ENCODE data around the gene MYPN.
A peak's percentile ranks its signal among the peaks of the same experiment; 100 is the strongest.

MYPN gene

GRCh38 chr10:68218786-68219185 is 109.5 kb downstream of the MYPN start:
- Histone ChIP-seq H3K27me3 (ENCODE audit: control insufficient read depth in 2 of 2, insufficient read depth in 2 of 2, low read length in 2 of 2) (no peaks in the 10 kb centered on the region), H3K9ac (ENCODE audit: low read depth in 1 of 2, low read length in 2 of 2) (no peak overlapping the region), H3K27ac (ENCODE audit: low read depth in 2 of 2, low read length in 2 of 2) (peak overlapping the region in 1 of 2 donors; percentile 21), H3K4me1 (ENCODE audit: control insufficient read depth in 2 of 2, insufficient read depth in 2 of 2, low read length in 2 of 2) (peaks cover 2 to 9% of the 10 kb centered on the region in 2 donors), H3K9me3 (ENCODE audit: control insufficient read depth in 2 of 2, low read length in 2 of 2) (no peaks in the 10 kb centered on the region), H3K4me3 (ENCODE audit: low read length in 2 of 2) (peak overlapping the region in 1 of 2 donors; percentile 10), H3K36me3 (ENCODE audit: control insufficient read depth in 2 of 2, insufficient read depth in 2 of 2, low read length in 2 of 2) (no peaks in the 10 kb centered on the region)

- Histone ChIP-seq H3K27me3 (ENCODE audit: control insufficient read depth in 2 of 2, insufficient read depth in 2 of 2, low read length in 2 of 2) (no peaks in the 10 kb centered on the region), H3K4me3 (ENCODE audit: low read length in 2 of 2) (no peak overlapping the region), H3K9me3 (ENCODE audit: control insufficient read depth in 2 of 2, low read length in 2 of 2) (no peaks in the 10 kb centered on the region), H3K4me1 (ENCODE audit: control insufficient read depth in 2 of 2, insufficient read depth in 2 of 2, low read length in 2 of 2) (peaks cover 2 to 9% of the 10 kb centered on the region in 2 donors), H3K36me3 (ENCODE audit: control insufficient read depth in 2 of 2, insufficient read depth in 2 of 2, low read length in 2 of 2) (no peaks in the 10 kb centered on the region), H3K27ac (ENCODE audit: low read depth in 2 of 2, low read length in 2 of 2) (no peak overlapping the region), H3K9ac (ENCODE audit: low read depth in 1 of 2, low read length in 2 of 2) (no peak overlapping the region)
Measured at GRCh38 chr10:68221196-68221595, 111.9 kb downstream of the MYPN start.

GRCh38 chr10:68222391-68222790 is 113.1 kb downstream of the MYPN start:
- no peaks in the 10 kb centered on the region for H3K36me3 ChIP-seq (ENCODE audit: control insufficient read depth in 2 of 2, insufficient read depth in 2 of 2, low read length in 2 of 2)
- no peak overlapping the region for H3K27ac ChIP-seq (ENCODE audit: low read depth in 2 of 2, low read length in 2 of 2)
- no peak overlapping the region for H3K9ac ChIP-seq (ENCODE audit: low read depth in 1 of 2, low read length in 2 of 2)
- H3K9me3 ChIP-seq (ENCODE audit: control insufficient read depth in 2 of 2, low read length in 2 of 2) = no peaks in the 10 kb centered on the region
- H3K4me1 ChIP-seq (ENCODE audit: control insufficient read depth in 2 of 2, insufficient read depth in 2 of 2, low read length in 2 of 2) = peaks cover 2 to 9% of the 10 kb centered on the region in 2 donors
- no peak overlapping the region for H3K4me3 ChIP-seq (ENCODE audit: low read length in 2 of 2)
- no peaks in the 10 kb centered on the region for H3K27me3 ChIP-seq (ENCODE audit: control insufficient read depth in 2 of 2, insufficient read depth in 2 of 2, low read length in 2 of 2)

GRCh38 chr10:68223535-68224165 is 114.4 kb downstream of the MYPN start:
- H3K9ac ChIP-seq (ENCODE audit: low read depth in 1 of 2, low read length in 2 of 2) = no peak overlapping the region
- H3K4me3 ChIP-seq (ENCODE audit: low read length in 2 of 2) = no peak overlapping the region
- no peak overlapping the region for H3K27ac ChIP-seq (ENCODE audit: low read depth in 2 of 2, low read length in 2 of 2)
- H3K9me3 ChIP-seq (ENCODE audit: control insufficient read depth in 2 of 2, low read length in 2 of 2) = no peaks in the 10 kb centered on the region
- H3K4me1 ChIP-seq (ENCODE audit: control insufficient read depth in 2 of 2, insufficient read depth in 2 of 2, low read length in 2 of 2) = peaks cover 2 to 8% of the 10 kb centered on the region in 2 donors
- H3K36me3 ChIP-seq (ENCODE audit: control insufficient read depth in 2 of 2, insufficient read depth in 2 of 2, low read length in 2 of 2) = no peaks in the 10 kb centered on the region
- peaks cover 0 to 3% of the 10 kb centered on the region in 2 donors for H3K27me3 ChIP-seq (ENCODE audit: control insufficient read depth in 2 of 2, insufficient read depth in 2 of 2, low read length in 2 of 2)

GRCh38 chr10:68224810-68225209 is 115.5 kb downstream of the MYPN start:
- Histone ChIP-seq H3K9me3 (ENCODE audit: control insufficient read depth in 2 of 2, low read length in 2 of 2) (no peaks in the 10 kb centered on the region), H3K27me3 (ENCODE audit: control insufficient read depth in 2 of 2, insufficient read depth in 2 of 2, low read length in 2 of 2) (peaks cover 0 to 3% of the 10 kb centered on the region in 2 donors), H3K36me3 (ENCODE audit: control insufficient read depth in 2 of 2, insufficient read depth in 2 of 2, low read length in 2 of 2) (no peaks in the 10 kb centered on the region), H3K4me1 (ENCODE audit: control insufficient read depth in 2 of 2, insufficient read depth in 2 of 2, low read length in 2 of 2) (peaks cover 0 to 3% of the 10 kb centered on the region in 2 donors), H3K9ac (ENCODE audit: low read depth in 1 of 2, low read length in 2 of 2) (no peak overlapping the region), H3K4me3 (ENCODE audit: low read length in 2 of 2) (no peak overlapping the region), H3K27ac (ENCODE audit: low read depth in 2 of 2, low read length in 2 of 2) (no peak overlapping the region)

- Histone ChIP-seq H3K9me3 (ENCODE audit: control insufficient read depth in 2 of 2, low read length in 2 of 2) (no peaks in the 10 kb centered on the region), H3K9ac (ENCODE audit: low read depth in 1 of 2, low read length in 2 of 2) (no peak overlapping the region), H3K36me3 (ENCODE audit: control insufficient read depth in 2 of 2, insufficient read depth in 2 of 2, low read length in 2 of 2) (no peaks in the 10 kb centered on the region), H3K4me3 (ENCODE audit: low read length in 2 of 2) (no peak overlapping the region), H3K27me3 (ENCODE audit: control insufficient read depth in 2 of 2, insufficient read depth in 2 of 2, low read length in 2 of 2) (peaks cover 0 to 3% of the 10 kb centered on the region in 2 donors), H3K27ac (ENCODE audit: low read depth in 2 of 2, low read length in 2 of 2) (no peak overlapping the region), H3K4me1 (ENCODE audit: control insufficient read depth in 2 of 2, insufficient read depth in 2 of 2, low read length in 2 of 2) (peaks cover 0 to 6% of the 10 kb centered on the region in 2 donors)
Measured at GRCh38 chr10:68230268-68230667, 121.0 kb downstream of the MYPN start.

GRCh38 chr10:68231106-68231816 is 122.0 kb downstream of the MYPN start:
- peak overlapping the region; percentile 68 to 79 for H3K4me3 ChIP-seq (ENCODE audit: low read length in 2 of 2)
- H3K27ac ChIP-seq (ENCODE audit: low read depth in 2 of 2, low read length in 2 of 2) = peak overlapping the region; percentile 30 to 61

GRCh38 chr10:68231817-68232251 is 122.5 kb downstream of the MYPN start, which contains the start of gene ATOH7:
Gene ATOH7 (minus strand): TSS chr10:68232113. CDS start chr10:68231677, 436 bp downstream.
- Histone ChIP-seq H3K4me1 (ENCODE audit: control insufficient read depth in 2 of 2, insufficient read depth in 2 of 2, low read length in 2 of 2) (peaks cover 0 to 6% of the 10 kb centered on the region in 2 donors), H3K27me3 (ENCODE audit: control insufficient read depth in 2 of 2, insufficient read depth in 2 of 2, low read length in 2 of 2) (peaks cover 0 to 3% of the 10 kb centered on the region in 2 donors), H3K36me3 (ENCODE audit: control insufficient read depth in 2 of 2, insufficient read depth in 2 of 2, low read length in 2 of 2) (no peaks in the 10 kb centered on the region), H3K9me3 (ENCODE audit: control insufficient read depth in 2 of 2, low read length in 2 of 2) (no peaks in the 10 kb centered on the region), H3K27ac (ENCODE audit: low read depth in 2 of 2, low read length in 2 of 2) (peak within 1 kb of the TSS; percentile 30 to 61), H3K4me3 (ENCODE audit: low read length in 2 of 2) (peak within 1 kb of the TSS; percentile 68 to 79), H3K9ac (ENCODE audit: low read depth in 1 of 2, low read length in 2 of 2) (peak within 1 kb of the TSS; percentile 67 to 74)

More at GRCh38 chr10:68231106-68231816, 122.0 kb downstream of the MYPN start:
- Histone ChIP-seq H3K36me3 (ENCODE audit: control insufficient read depth in 2 of 2, insufficient read depth in 2 of 2, low read length in 2 of 2) (no peaks in the 10 kb centered on the region), H3K27me3 (ENCODE audit: control insufficient read depth in 2 of 2, insufficient read depth in 2 of 2, low read length in 2 of 2) (peaks cover 0 to 3% of the 10 kb centered on the region in 2 donors), H3K9ac (ENCODE audit: low read depth in 1 of 2, low read length in 2 of 2) (peak overlapping the region; percentile 67 to 74), H3K4me1 (ENCODE audit: control insufficient read depth in 2 of 2, insufficient read depth in 2 of 2, low read length in 2 of 2) (peaks cover 0 to 6% of the 10 kb centered on the region in 2 donors), H3K9me3 (ENCODE audit: control insufficient read depth in 2 of 2, low read length in 2 of 2) (no peaks in the 10 kb centered on the region)

GRCh38 chr10:68233046-68233445 is 123.8 kb downstream of the MYPN start:
- H3K27me3 ChIP-seq (ENCODE audit: control insufficient read depth in 2 of 2, insufficient read depth in 2 of 2, low read length in 2 of 2) = no peaks in the 10 kb centered on the region
- H3K27ac ChIP-seq (ENCODE audit: low read depth in 2 of 2, low read length in 2 of 2) = no peak overlapping the region
- H3K9me3 ChIP-seq (ENCODE audit: control insufficient read depth in 2 of 2, low read length in 2 of 2) = no peaks in the 10 kb centered on the region
- peaks cover 0 to 6% of the 10 kb centered on the region in 2 donors for H3K4me1 ChIP-seq (ENCODE audit: control insufficient read depth in 2 of 2, insufficient read depth in 2 of 2, low read length in 2 of 2)
- no peak overlapping the region for H3K4me3 ChIP-seq (ENCODE audit: low read length in 2 of 2)
- no peak overlapping the region for H3K9ac ChIP-seq (ENCODE audit: low read depth in 1 of 2, low read length in 2 of 2)
- no peaks in the 10 kb centered on the region for H3K36me3 ChIP-seq (ENCODE audit: control insufficient read depth in 2 of 2, insufficient read depth in 2 of 2, low read length in 2 of 2)

- Histone ChIP-seq H3K4me1 (ENCODE audit: control insufficient read depth in 2 of 2, insufficient read depth in 2 of 2, low read length in 2 of 2) (peaks cover 0 to 6% of the 10 kb centered on the region in 2 donors), H3K9ac (ENCODE audit: low read depth in 1 of 2, low read length in 2 of 2) (no peak overlapping the region), H3K4me3 (ENCODE audit: low read length in 2 of 2) (no peak overlapping the region), H3K27me3 (ENCODE audit: control insufficient read depth in 2 of 2, insufficient read depth in 2 of 2, low read length in 2 of 2) (no peaks in the 10 kb centered on the region), H3K27ac (ENCODE audit: low read depth in 2 of 2, low read length in 2 of 2) (no peak overlapping the region), H3K9me3 (ENCODE audit: control insufficient read depth in 2 of 2, low read length in 2 of 2) (no peaks in the 10 kb centered on the region), H3K36me3 (ENCODE audit: control insufficient read depth in 2 of 2, insufficient read depth in 2 of 2, low read length in 2 of 2) (no peaks in the 10 kb centered on the region)
Measured at GRCh38 chr10:68235111-68235510, 125.8 kb downstream of the MYPN start.
